ENCODE data around the gene PDE9A.

The PDE9A gene

DNA sequence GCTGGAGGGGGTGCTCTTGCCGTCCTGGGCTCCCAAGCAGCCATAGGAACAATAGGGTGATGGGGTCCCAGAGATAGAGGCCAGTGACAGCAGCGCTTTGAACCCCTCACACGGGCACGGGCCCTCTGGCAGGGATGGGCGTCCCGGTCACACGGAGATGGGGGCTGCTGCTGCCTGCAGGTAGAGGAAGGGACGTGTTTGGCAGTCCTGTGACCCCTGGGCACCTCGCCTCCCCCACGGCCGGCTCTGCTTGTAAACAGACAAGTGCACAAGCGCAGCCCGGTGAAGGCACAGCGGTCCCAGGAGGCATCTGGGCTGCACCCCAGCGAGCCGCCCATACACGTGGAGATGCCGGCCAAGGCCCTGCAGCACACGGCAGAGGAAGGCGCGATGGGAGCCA is 36.5 kb upstream of the PDE9A start:
- ChIA-PET CTCF (interaction anchor here (1.0 to 2.1 kb wide), 2 partner anchors 23 to 47 kb away, joined by 3 to 8 read pairs; no protein-coding TSS in a partner anchor), POLR2A (no interaction called here)
- peaks cover 0 to 9% (median 0%) of the 10 kb centered on the region in 5 experiments for H3K27me3 ChIP-seq (replicated peaks in 2 of 5; ENCODE audit: control insufficient read depth in 4 of 5, insufficient read depth in 5 of 5, low read length in 4 of 5)
- peaks cover 0 to 3% (median 0%) of the 10 kb centered on the region in 5 experiments for H3K9me3 ChIP-seq (ENCODE audit: control extremely low read depth in 1 of 5, control insufficient read depth in 4 of 5, insufficient read depth in 2 of 5, low read depth in 1 of 5, low read length in 4 of 5)
- H3K4me1 ChIP-seq (ENCODE audit: control extremely low read depth in 1 of 4, control insufficient read depth in 4 of 4, insufficient read depth in 4 of 4, low read length in 3 of 4), result peaks cover 3 to 22% (median 19%) of the 10 kb centered on the region in 4 experiments
- 89% methylated on average over 21 of the region's 21 CpGs for WGBS (ENCODE audit: insufficient coverage)
- H3K4me3 ChIP-seq (ENCODE audit: control insufficient read depth in 1 of 7, extremely low read depth in 1 of 7, insufficient read depth in 4 of 7, low read depth in 2 of 7, low read length in 6 of 7), result no peak overlapping the region
- no peak for DNase-seq
- no peak overlapping the region for H3K27ac ChIP-seq (ENCODE audit: insufficient read depth in 1 of 2, low read depth in 1 of 2, low read length in 2 of 2, poor library complexity in 1 of 2, severe bottlenecking in 2 of 2)
- H3K36me3 ChIP-seq (ENCODE audit: control insufficient read depth in 4 of 4, insufficient read depth in 4 of 4, low read length in 3 of 4), result no peaks in the 10 kb centered on the region

GRCh38 chr21:42617486-42617885 is 35.9 kb upstream of the PDE9A start:
- Histone ChIP-seq H3K4me1 (ENCODE audit: control extremely low read depth in 1 of 4, control insufficient read depth in 4 of 4, insufficient read depth in 4 of 4, low read length in 3 of 4) (peaks cover 3 to 22% (median 19%) of the 10 kb centered on the region in 4 experiments), H3K27ac (ENCODE audit: insufficient read depth in 1 of 2, low read depth in 1 of 2, low read length in 2 of 2, poor library complexity in 1 of 2, severe bottlenecking in 2 of 2) (no peak overlapping the region), H3K4me3 (ENCODE audit: control insufficient read depth in 1 of 7, extremely low read depth in 1 of 7, insufficient read depth in 4 of 7, low read depth in 2 of 7, low read length in 6 of 7) (no peak overlapping the region), H3K9me3 (ENCODE audit: control extremely low read depth in 1 of 5, control insufficient read depth in 4 of 5, insufficient read depth in 2 of 5, low read depth in 1 of 5, low read length in 4 of 5) (peaks cover 0 to under 1% (median 0%) of the 10 kb centered on the region in 5 experiments), H3K36me3 (ENCODE audit: control insufficient read depth in 4 of 4, insufficient read depth in 4 of 4, low read length in 3 of 4) (no peaks in the 10 kb centered on the region), H3K27me3 (replicated peaks in 2 of 5; ENCODE audit: control insufficient read depth in 4 of 5, insufficient read depth in 5 of 5, low read length in 4 of 5) (peaks cover 0 to 9% (median 0%) of the 10 kb centered on the region in 5 experiments)
- no peak for DNase-seq
- 92% methylated on average over 19 of the region's 23 CpGs for WGBS (ENCODE audit: insufficient coverage)
- POLR2A ChIA-PET, result no interaction called here
- CTCF ChIA-PET, result interaction anchor here (1.0 to 2.1 kb wide), 2 partner anchors 24 to 46 kb away, joined by 3 to 8 read pairs; no protein-coding TSS in a partner anchor

GRCh38 chr21:42618707-42619102 is 34.7 kb upstream of the PDE9A start:
- H3K27me3 ChIP-seq (replicated peaks in 2 of 5; ENCODE audit: control insufficient read depth in 4 of 5, insufficient read depth in 5 of 5, low read length in 4 of 5), result peaks cover 0 to 9% (median 0%) of the 10 kb centered on the region in 5 experiments
- DNase-seq, result no peak
- no CpG with 5 or more reads among the region's 3 CpGs for WGBS (ENCODE audit: insufficient coverage)
- H3K9me3 ChIP-seq (ENCODE audit: control extremely low read depth in 1 of 5, control insufficient read depth in 4 of 5, insufficient read depth in 2 of 5, low read depth in 1 of 5, low read length in 4 of 5), result no peaks in the 10 kb centered on the region
- POLR2A ChIA-PET, result no interaction called here
- H3K27ac ChIP-seq (ENCODE audit: insufficient read depth in 1 of 2, low read depth in 1 of 2, low read length in 2 of 2, poor library complexity in 1 of 2, severe bottlenecking in 2 of 2), result no peak overlapping the region
- CTCF ChIA-PET, result no interaction called here
- H3K36me3 ChIP-seq (ENCODE audit: control insufficient read depth in 4 of 4, insufficient read depth in 4 of 4, low read length in 3 of 4), result no peaks in the 10 kb centered on the region
- H3K4me3 ChIP-seq (ENCODE audit: control insufficient read depth in 1 of 7, extremely low read depth in 1 of 7, insufficient read depth in 4 of 7, low read depth in 2 of 7, low read length in 6 of 7), result no peak overlapping the region
- H3K4me1 ChIP-seq (ENCODE audit: control extremely low read depth in 1 of 4, control insufficient read depth in 4 of 4, insufficient read depth in 4 of 4, low read length in 3 of 4), result peaks cover 3 to 22% (median 19%) of the 10 kb centered on the region in 4 experiments

DNA sequence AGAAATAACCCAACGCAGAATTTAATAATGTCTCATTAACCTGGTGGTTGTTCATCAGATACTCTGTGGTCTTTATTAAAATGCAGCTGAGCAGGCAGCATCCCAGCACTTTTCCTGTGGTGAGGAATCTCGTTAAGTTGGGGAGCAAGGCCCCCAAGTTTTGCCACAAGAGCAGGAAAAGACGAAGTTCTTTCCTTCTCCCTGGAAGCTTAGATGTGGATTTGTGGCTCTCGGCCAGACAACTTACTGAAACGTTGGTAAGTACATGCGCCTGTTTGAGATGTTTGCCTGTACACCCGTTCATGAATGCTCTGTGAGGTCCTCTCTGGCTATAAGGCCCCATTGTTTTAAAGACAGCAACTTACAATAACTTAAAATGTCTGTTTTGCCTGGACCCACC is 34.3 kb upstream of the PDE9A start:
- no peak for DNase-seq
- H3K27me3 ChIP-seq (replicated peaks in 2 of 5; ENCODE audit: control insufficient read depth in 4 of 5, insufficient read depth in 5 of 5, low read length in 4 of 5), result peaks cover 0 to 9% (median 0%) of the 10 kb centered on the region in 5 experiments
- ChIA-PET CTCF (no interaction called here), POLR2A (no interaction called here)
- WGBS (ENCODE audit: insufficient coverage), result 93% methylated on average over 6 of the region's 7 CpGs
- H3K36me3 ChIP-seq (ENCODE audit: control insufficient read depth in 4 of 4, insufficient read depth in 4 of 4, low read length in 3 of 4), result no peaks in the 10 kb centered on the region
- no peak overlapping the region for H3K4me3 ChIP-seq (ENCODE audit: control insufficient read depth in 1 of 7, extremely low read depth in 1 of 7, insufficient read depth in 4 of 7, low read depth in 2 of 7, low read length in 6 of 7)
- H3K27ac ChIP-seq (ENCODE audit: insufficient read depth in 1 of 2, low read depth in 1 of 2, low read length in 2 of 2, poor library complexity in 1 of 2, severe bottlenecking in 2 of 2), result no peak overlapping the region
- H3K4me1 ChIP-seq (ENCODE audit: control extremely low read depth in 1 of 4, control insufficient read depth in 4 of 4, insufficient read depth in 4 of 4, low read length in 3 of 4), result peaks cover 3 to 25% (median 20%) of the 10 kb centered on the region in 4 experiments
- no peaks in the 10 kb centered on the region for H3K9me3 ChIP-seq (ENCODE audit: control extremely low read depth in 1 of 5, control insufficient read depth in 4 of 5, insufficient read depth in 2 of 5, low read depth in 1 of 5, low read length in 4 of 5)

- no peak for DNase-seq
- H3K4me3 ChIP-seq (ENCODE audit: control insufficient read depth in 1 of 7, extremely low read depth in 1 of 7, insufficient read depth in 4 of 7, low read depth in 2 of 7, low read length in 6 of 7), result no peak overlapping the region
- ChIA-PET CTCF (no interaction called here), POLR2A (no interaction called here)
- peaks cover 3 to 26% (median 22%) of the 10 kb centered on the region in 4 experiments for H3K4me1 ChIP-seq (ENCODE audit: control extremely low read depth in 1 of 4, control insufficient read depth in 4 of 4, insufficient read depth in 4 of 4, low read length in 3 of 4)
- 98% methylated on average over 5 of the region's 6 CpGs for WGBS (ENCODE audit: insufficient coverage)
- H3K27ac ChIP-seq (ENCODE audit: insufficient read depth in 1 of 2, low read depth in 1 of 2, low read length in 2 of 2, poor library complexity in 1 of 2, severe bottlenecking in 2 of 2), result no peak overlapping the region
- H3K9me3 ChIP-seq (ENCODE audit: control extremely low read depth in 1 of 5, control insufficient read depth in 4 of 5, insufficient read depth in 2 of 5, low read depth in 1 of 5, low read length in 4 of 5), result no peaks in the 10 kb centered on the region
- no peaks in the 10 kb centered on the region for H3K36me3 ChIP-seq (ENCODE audit: control insufficient read depth in 4 of 4, insufficient read depth in 4 of 4, low read length in 3 of 4)
- peaks cover 0 to 9% (median 0%) of the 10 kb centered on the region in 5 experiments for H3K27me3 ChIP-seq (replicated peaks in 2 of 5; ENCODE audit: control insufficient read depth in 4 of 5, insufficient read depth in 5 of 5, low read length in 4 of 5)
Observed at GRCh38 chr21:42619841-42620240, 33.6 kb upstream of the PDE9A start.

GRCh38 chr21:42621166-42621818 is 32.1 kb upstream of the PDE9A start:
- WGBS (ENCODE audit: insufficient coverage), result 94% methylated on average over 11 of the region's 15 CpGs
- DNase-seq, result no peak
- Histone ChIP-seq H3K4me1 (ENCODE audit: control extremely low read depth in 1 of 4, control insufficient read depth in 4 of 4, insufficient read depth in 4 of 4, low read length in 3 of 4) (peaks cover 3 to 24% (median 21%) of the 10 kb centered on the region in 4 experiments), H3K9me3 (ENCODE audit: control extremely low read depth in 1 of 5, control insufficient read depth in 4 of 5, insufficient read depth in 2 of 5, low read depth in 1 of 5, low read length in 4 of 5) (no peaks in the 10 kb centered on the region), H3K27me3 (replicated peaks in 2 of 5; ENCODE audit: control insufficient read depth in 4 of 5, insufficient read depth in 5 of 5, low read length in 4 of 5) (peaks cover 0 to 9% (median 0%) of the 10 kb centered on the region in 5 experiments), H3K27ac (ENCODE audit: insufficient read depth in 1 of 2, low read depth in 1 of 2, low read length in 2 of 2, poor library complexity in 1 of 2, severe bottlenecking in 2 of 2) (no peak overlapping the region), H3K4me3 (ENCODE audit: control insufficient read depth in 1 of 7, extremely low read depth in 1 of 7, insufficient read depth in 4 of 7, low read depth in 2 of 7, low read length in 6 of 7) (no peak overlapping the region), H3K36me3 (ENCODE audit: control insufficient read depth in 4 of 4, insufficient read depth in 4 of 4, low read length in 3 of 4) (no peaks in the 10 kb centered on the region)
- ChIA-PET POLR2A (no interaction called here), CTCF (no interaction called here)

- no peak for DNase-seq
- ChIA-PET CTCF (interaction anchor here (1.2 kb wide), 1 partner anchor 61 kb away, joined by 3 read pairs; no protein-coding TSS in a partner anchor), POLR2A (no interaction called here)
- Histone ChIP-seq H3K36me3 (ENCODE audit: control insufficient read depth in 4 of 4, insufficient read depth in 4 of 4, low read length in 3 of 4) (no peaks in the 10 kb centered on the region), H3K9me3 (ENCODE audit: control extremely low read depth in 1 of 5, control insufficient read depth in 4 of 5, insufficient read depth in 2 of 5, low read depth in 1 of 5, low read length in 4 of 5) (no peaks in the 10 kb centered on the region), H3K4me1 (ENCODE audit: control extremely low read depth in 1 of 4, control insufficient read depth in 4 of 4, insufficient read depth in 4 of 4, low read length in 3 of 4) (peaks cover 0 to 19% (median 16%) of the 10 kb centered on the region in 4 experiments), H3K27me3 (replicated peaks in 2 of 5; ENCODE audit: control insufficient read depth in 4 of 5, insufficient read depth in 5 of 5, low read length in 4 of 5) (peaks cover 0 to 6% (median 0%) of the 10 kb centered on the region in 5 experiments), H3K27ac (ENCODE audit: insufficient read depth in 1 of 2, low read depth in 1 of 2, low read length in 2 of 2, poor library complexity in 1 of 2, severe bottlenecking in 2 of 2) (no peak overlapping the region), H3K4me3 (ENCODE audit: control insufficient read depth in 1 of 7, extremely low read depth in 1 of 7, insufficient read depth in 4 of 7, low read depth in 2 of 7, low read length in 6 of 7) (no peak overlapping the region)
- 97% methylated on average over 9 of the region's 9 CpGs for WGBS (ENCODE audit: insufficient coverage)
Observed at GRCh38 chr21:42621819-42622177, 31.6 kb upstream of the PDE9A start.
